RWPE2 (cell line): Measurements from ENCODE around the gene CIAO2A.

Experiments used
- ATAC-seq: fragments of 200-7000 bp; cut with Tn5 transposase; 3 replicates; pipeline ENCODE4 v1.9.1; 2021; ENCODE audit warnings: low read depth
- DNase-seq: peaks from one replicate; pipeline ENCODE4 v3.0.0-alpha.2; 2020; ENCODE audit warnings: low spot score
- H3K27ac ChIP-seq: fragments of 450-650 bp; 2 replicates; pipeline ENCODE4 v1.5.1; 2017; ENCODE audit warnings: mild to moderate bottlenecking; ENCODE audit not compliant: poor library complexity, severe bottlenecking
- H3K27me3 ChIP-seq: fragments of 250-450 bp; sonication (Bioruptor Pico); 2 replicates; pipeline ENCODE4 v1.5.1; 2021; ENCODE audit warnings: mild to moderate bottlenecking, moderate library complexity; ENCODE audit not compliant: insufficient read depth, poor library complexity, severe bottlenecking
- H3K36me3 ChIP-seq: fragments of 250-450 bp; sonication (Bioruptor Pico); 2 replicates; pipeline ENCODE4 v1.5.1; 2020; ENCODE audit warnings: low read depth, mild to moderate bottlenecking, moderate library complexity
- H3K4me1 ChIP-seq: fragments of 250-450 bp; sonication (Bioruptor Pico); 2 replicates; pipeline ENCODE4 v1.5.1; 2021; ENCODE audit warnings: mild to moderate bottlenecking, moderate library complexity; ENCODE audit not compliant: insufficient read depth, poor library complexity, severe bottlenecking
- H3K4me3 ChIP-seq: fragments of 250-450 bp; sonication (Bioruptor Pico); 2 replicates; pipeline ENCODE4 v1.5.1; 2021; ENCODE audit warnings: mild to moderate bottlenecking, moderate library complexity; ENCODE audit not compliant: severe bottlenecking
- H3K9me3 ChIP-seq: fragments of 250-450 bp; sonication (Bioruptor Pico); 2 replicates; pipeline ENCODE4 v1.5.1; 2021; ENCODE audit warnings: mild to moderate bottlenecking, moderate library complexity; ENCODE audit not compliant: severe bottlenecking
- CTCF ChIP-seq: fragments of 450-650 bp; IDR thresholded peaks from one replicate; pipeline ENCODE4 v1.5.1; 2017; ENCODE audit warnings: mild to moderate bottlenecking, moderate library complexity; ENCODE audit not compliant: poor library complexity, severe bottlenecking

CIAO2A gene

DNA sequence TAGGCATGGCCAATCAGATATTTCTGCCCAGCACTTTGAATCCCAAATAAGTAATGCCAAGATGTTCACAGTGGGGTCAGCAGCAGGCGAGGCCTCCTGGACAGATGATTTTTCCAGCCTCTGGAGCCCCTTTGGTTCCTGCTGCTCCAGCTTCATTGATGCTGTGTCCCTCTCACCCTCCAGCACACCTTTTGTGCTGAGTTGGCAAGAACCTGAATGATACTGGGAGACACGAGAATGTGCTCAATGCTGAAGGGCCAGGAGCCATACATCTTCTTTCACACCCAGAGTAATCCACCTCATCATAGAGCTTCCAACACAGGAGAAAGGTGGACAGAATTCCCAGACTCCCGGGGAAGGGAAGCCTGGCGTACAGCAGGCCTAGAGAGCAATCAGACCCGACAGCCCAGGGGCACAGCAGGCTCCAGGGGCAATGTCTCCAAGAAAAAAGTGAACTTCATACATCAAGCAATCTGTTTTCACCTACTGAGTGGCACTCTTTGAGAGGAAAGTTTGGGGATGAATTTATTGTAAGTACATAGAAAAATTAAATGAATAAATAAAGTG, 40.6 kb downstream of the CIAO2A start:
- H3K27me3 ChIP-seq = no peaks in the 10 kb centered on the region
- peaks cover 11% of the 10 kb centered on the region for H3K4me1 ChIP-seq
- no peaks in the 10 kb centered on the region for H3K9me3 ChIP-seq
- H3K36me3 ChIP-seq = no peaks in the 10 kb centered on the region
- no peak overlapping the region for H3K4me3 ChIP-seq
- TF ChIP-seq CTCF = no peak
- DNase-seq = no peak
- H3K27ac ChIP-seq = no peak overlapping the region
- ATAC-seq = no peak

- no peaks in the 10 kb centered on the region for H3K27me3 ChIP-seq
- H3K36me3 ChIP-seq = no peaks in the 10 kb centered on the region
- TF ChIP-seq CTCF = no peak
- no peak overlapping the region for H3K4me3 ChIP-seq
- peaks cover 9% of the 10 kb centered on the region for H3K4me1 ChIP-seq
- DNase-seq (no peak), ATAC-seq (peak; percentile 40; the same call in 1 of the 3 replicates)
- no peak overlapping the region for H3K27ac ChIP-seq
- H3K9me3 ChIP-seq = no peaks in the 10 kb centered on the region
Measured at GRCh38 chr15:64051407-64052259, 42.0 kb downstream of the CIAO2A start.

GRCh38 chr15:64051093-64051402, 42.6 kb downstream of the CIAO2A start:
- no peak overlapping the region for H3K4me3 ChIP-seq
- peaks cover 9% of the 10 kb centered on the region for H3K4me1 ChIP-seq
- no peaks in the 10 kb centered on the region for H3K36me3 ChIP-seq
- no peaks in the 10 kb centered on the region for H3K9me3 ChIP-seq
- no peak overlapping the region for H3K27ac ChIP-seq
- DNase-seq (no peak), ATAC-seq (no peak)
- TF ChIP-seq CTCF = no peak
- H3K27me3 ChIP-seq = no peaks in the 10 kb centered on the region

GRCh38 chr15:64050281-64051092, 43.2 kb downstream of the CIAO2A start:
- no peak for TF ChIP-seq CTCF
- no peak for DNase-seq

More at GRCh38 chr15:64050281-64051092, 43.2 kb downstream of the CIAO2A start:
- H3K27ac ChIP-seq = no peak overlapping the region
- no peaks in the 10 kb centered on the region for H3K27me3 ChIP-seq
- no peaks in the 10 kb centered on the region for H3K9me3 ChIP-seq
- no peak for ATAC-seq
- no peaks in the 10 kb centered on the region for H3K36me3 ChIP-seq
- peaks cover 9% of the 10 kb centered on the region for H3K4me1 ChIP-seq
- H3K4me3 ChIP-seq = no peak overlapping the region
